ENCODE measurements around the gene KCNN1.

KCNN1 gene

DNA sequence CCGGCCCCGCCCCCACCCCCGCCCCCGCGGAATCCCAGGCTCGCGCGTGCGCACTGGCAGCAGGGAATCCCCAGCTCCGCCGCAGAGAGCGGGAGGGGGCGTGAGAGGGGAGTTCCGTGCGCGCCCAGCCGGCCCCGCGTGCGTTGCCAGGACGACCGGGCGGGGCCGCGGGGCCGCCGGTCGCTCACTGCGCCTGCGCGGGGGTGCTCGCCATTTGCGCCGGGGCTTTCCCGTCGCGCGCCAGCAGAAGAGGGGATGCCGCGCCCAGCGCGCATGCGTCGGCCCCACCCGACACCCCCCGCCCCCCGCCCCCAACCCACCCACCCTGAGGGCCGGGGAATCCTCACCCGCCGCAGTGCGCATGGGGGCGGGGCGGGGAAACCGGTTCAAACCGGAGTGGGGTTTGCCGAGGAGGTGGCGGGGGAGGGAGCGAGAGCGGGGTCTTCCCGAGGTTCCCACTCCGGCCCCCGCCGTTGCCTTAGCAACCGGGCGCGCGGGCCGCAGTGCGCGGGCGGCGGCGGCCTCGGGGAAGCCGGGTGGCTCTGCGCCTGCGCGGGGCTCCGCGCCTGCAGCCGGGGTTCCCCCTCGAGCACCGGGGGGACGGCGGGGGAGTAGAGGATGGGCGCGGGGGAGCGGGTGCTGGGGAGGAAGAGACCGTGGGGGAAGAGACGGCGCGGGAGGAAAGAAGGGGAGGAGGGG is 18.9 kb upstream of the KCNN1 start:
- peak; percentile 91 for DNase-seq (ENCODE audit: low spot score)

DNA sequence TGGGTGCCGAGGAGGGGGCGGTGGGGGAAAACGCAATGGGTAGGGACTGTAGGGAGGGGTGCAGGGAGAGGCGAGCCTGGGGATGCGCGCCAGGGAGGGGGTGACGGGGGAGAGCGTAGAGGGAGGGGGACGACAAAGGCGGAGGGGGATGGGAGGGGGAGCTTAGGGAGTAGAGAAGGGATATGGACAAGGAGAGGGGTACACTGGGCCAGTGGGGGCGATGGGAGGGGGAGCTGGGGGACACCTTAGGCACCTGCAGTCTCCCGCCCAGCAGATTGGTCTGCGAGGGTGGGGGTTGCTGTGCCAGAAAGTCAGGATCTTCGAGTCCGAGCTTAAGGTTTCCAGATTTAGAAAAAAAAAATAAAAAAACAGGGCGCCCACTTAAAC is 18.4 kb upstream of the KCNN1 start:
- DNase-seq (ENCODE audit: low spot score) = no peak

DNA sequence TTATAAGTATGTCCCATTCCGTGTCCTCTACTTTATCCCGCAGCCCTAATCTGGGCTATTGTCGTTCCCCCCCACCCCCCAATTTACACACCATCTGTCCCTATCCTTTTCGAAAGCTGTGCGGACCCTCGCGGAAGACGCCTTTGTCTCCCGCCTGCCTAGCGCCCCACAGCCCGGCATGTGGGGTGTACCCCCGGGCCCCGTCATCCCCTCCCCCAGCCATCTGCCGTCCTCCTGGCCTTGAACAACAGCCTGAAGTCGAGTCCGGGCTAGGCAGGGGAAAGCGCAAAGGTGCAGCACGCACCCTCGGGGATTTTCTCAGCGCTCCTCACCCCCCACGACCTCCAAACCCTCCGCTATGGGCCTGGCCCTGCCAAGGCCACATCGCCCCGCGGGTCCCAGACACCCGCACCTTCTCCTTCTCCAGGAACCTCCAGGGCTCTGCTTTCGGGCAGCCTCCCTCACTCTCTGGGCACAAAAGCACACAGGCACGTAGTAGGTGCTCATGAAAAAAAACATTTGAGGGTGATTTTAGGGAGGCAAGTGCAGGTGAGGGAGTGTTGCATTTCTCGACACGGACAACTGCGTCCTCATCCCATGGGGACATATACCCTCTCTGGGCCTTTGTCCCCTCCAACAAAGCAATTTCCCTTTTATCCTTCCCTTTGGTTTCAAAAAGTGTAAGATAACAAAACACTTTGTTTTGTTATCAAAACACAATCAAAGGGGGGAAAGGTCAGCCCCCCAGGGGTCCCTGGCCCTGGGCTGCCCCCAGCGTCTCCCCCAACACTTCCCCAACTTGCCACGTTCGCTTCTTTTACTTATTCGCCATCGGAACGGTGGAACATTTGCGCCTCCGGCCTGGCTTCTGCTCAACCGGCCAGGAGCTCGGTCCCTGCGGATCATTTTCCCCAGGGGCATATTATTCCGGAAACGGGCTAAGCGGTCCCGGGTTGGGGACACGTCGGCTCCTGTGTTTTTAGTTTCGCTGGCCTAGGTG is 17.7 kb upstream of the KCNN1 start:
- DNase-seq (ENCODE audit: low spot score) = no peak

DNA sequence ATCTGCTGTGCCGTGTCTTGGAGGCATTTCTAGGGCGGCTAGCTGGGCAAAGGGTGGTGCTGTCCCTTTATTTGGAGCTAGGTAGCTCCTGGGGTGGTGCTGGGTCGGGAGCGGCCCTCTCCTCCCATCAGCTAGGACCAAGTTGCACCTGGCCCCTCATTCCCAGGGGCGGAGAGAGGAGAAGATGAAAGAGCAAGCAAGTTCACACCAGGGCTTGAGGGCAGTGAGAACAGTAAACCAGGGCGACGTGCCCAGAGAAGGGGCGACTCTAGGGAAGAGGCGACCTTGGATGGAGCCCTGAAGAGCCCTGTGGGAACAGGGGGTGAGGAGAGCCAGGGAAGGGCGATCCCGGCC is 17.0 kb upstream of the KCNN1 start:
- no peak for DNase-seq (ENCODE audit: low spot score)

DNA sequence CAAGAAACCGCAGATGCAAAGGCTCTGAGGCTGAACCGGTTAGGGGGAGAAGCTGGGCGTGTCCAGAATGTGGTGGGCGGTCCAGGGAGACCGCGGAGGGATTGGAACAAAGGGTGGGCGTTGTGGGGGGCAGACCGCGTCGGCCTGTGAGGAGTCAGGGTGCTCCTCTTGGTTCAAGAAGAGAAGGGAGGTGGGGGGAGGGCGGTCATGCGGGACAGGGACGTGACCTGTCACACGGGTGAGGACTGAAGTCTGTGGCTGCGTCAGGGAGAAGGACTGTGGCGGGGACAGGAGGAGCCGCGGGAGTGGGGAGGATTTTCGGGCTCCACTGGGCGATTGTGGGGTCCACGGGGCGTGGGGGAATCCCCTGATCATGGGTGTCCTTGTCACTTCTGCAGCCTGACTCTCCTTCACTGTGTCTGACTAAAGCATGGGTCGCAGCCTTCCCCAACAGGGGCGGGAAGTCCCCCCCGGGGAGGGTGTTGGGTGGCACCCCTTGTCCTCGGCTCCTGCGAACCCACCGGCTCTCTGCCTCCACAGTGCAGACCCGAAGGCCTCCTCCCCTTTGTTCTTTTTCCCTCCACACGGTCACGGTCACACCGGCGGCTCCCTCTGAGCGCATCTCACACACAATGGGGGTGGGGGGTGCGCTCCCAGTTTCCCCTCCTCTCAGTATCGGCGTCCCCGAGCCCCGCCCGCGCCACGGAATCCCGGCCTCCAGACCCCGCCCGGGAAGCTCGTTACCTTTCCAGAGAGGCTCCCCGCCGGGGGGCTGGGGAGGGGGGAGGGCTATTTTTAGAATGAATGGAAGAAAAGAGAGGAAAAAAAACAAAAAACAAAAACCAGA is 16.4 kb upstream of the KCNN1 start:
- no peak for DNase-seq (ENCODE audit: low spot score)

DNA sequence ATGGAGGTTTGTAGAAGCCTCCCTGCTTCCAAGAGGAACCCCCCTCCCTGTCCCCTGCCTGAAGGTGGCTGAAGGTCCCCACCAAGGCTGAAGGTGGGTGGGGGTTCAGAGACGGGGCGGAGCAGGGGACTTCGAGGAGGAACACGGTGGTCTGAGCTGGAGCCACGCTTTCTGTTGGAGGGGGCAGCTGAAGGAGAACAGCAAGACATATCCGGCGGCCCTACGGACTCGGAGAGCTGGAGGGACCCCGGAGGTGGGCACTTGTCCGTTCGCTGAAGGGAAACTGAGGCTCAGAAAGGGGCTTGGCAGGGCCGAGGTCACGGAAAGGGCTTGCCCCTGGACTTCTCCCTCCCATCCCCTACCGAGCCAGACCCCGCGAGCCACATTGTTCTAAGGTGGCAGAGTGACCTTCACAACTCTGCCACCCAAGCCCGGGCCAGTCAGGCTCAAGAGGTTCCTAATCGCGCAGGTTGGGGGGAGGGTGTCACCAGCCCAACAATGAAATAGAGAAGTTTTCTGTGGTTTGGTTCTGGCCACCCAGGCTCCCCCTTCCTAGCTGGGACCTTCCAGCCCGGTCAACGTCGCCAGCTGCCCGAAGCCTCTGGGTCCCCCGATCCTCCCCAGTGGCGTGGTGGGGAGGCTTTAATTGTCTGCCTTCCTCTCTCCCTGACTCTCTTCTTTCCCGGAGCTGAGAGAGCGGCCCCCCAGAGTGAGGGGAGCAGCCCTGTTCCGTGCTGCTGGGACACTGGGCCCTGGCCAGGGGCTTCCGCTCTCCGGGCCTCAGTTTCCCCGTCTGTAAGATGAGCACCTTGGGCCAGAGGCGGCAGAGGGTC is 15.5 kb upstream of the KCNN1 start:
- DNase-seq (ENCODE audit: low spot score) = no peak

DNA sequence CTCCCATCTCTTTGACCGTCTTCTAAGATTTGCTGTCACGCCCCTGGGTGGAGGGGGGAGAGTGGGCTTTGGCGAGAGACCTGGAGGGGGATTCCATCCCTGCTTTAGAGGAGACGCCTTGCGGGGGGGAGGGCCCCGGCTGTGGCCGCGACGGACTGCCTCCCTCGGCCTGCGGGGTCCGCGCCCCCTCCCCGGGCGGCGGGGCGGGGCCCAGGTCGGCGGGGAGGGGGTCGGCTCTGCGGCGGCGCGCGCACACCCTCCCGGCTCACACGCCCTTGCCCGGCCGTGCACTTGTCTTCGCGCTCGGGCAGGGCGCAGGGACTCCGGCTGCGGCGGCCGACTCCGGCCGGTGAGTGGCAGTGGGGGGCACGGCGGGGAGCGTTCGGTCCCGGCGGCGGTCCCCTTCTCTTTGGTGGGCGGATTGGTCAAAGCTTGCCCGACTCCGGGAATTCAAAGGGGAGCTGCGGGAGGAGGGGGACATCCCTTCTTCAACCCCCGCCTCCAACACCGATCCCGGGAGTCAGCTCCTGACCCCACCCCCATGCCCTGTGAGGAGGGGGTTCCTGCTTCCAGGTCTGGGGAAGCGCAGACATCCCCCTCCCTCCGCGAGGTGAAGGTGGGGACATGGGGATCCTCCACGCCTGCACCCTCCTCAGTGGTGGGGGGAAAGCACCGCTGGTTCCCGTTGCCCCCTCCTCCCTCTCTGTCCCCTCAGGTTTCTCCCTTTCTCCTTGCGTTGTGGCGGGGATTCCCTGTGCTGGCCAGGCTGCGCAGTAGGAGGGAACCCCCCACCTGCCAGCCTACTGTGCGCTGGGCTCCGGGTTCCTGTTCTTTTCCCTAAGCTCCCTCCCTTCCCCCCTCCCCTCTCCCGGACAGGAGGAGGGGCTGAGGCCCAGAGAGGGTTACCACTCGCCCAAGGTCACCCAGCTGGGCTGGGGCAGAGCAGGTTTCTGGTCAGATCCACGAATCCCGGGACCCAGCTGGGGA is 14.6 kb upstream of the KCNN1 start:
- no peak for DNase-seq (ENCODE audit: low spot score)

DNA sequence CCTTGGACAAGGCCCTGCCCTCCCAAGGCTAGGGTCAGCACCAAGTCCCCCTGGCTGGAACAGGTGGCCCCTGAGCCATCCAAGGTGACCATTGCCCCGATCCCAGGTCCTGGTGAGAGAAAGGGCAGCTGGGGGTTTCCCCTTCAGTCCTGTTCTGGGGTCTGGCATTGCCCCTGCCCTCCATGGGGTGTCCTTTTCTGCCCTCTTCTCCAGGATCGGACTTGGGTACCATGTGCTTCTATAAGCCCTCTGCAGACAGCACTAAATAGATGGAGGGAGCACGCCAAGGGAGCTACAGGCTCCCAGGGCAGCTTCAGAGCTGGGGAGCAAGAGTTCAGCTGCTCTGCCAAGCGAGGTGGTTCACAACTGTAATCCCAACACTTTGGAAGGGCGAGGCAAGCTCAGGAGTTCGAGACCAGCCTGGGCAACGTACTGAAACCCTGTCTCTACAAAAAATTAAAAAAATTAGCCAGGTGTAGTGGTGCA is 13.5 kb upstream of the KCNN1 start:
- no peak for DNase-seq (ENCODE audit: low spot score)

DNA sequence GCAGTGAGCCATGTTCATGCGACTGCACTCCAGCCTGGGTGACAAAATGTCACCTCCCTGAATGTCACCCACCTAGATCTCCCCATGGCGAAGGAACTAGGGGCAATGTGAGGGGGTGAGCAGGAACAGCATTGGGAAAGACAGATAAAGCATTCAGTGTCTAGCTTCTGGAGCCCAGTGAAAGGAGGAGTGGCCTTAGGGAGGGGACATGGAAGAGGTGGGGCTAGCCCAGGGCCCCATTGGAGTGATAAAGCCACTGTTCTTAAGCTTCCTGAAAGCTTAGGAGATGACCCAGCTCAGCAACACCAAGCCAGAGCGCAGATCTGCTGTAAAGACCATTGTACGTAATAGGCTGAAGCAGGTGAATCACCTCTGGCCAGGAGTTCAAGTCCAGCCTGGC is 13.0 kb upstream of the KCNN1 start:
- peak; percentile 20 for DNase-seq (ENCODE audit: low spot score)

DNA sequence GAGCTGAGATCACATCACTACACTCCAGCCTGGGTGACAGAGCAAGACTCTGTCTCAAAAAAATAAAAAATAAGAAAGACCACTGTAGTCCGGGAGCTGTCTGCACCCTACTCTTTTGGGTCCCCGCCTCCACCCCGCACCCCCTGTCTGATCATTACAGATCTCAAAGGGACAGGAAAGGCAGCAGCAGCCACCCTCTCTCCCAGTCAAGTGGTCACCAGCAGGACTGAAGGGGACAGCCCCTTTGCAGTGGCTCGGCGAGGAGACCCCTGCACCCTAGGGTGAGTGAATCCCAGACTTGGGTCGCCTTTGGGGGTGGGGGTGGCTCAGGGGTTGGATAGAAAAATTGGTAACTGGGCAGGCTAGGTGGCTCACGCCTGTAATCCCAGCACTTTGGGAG is 12.5 kb upstream of the KCNN1 start:
- no peak for DNase-seq (ENCODE audit: low spot score)

DNA sequence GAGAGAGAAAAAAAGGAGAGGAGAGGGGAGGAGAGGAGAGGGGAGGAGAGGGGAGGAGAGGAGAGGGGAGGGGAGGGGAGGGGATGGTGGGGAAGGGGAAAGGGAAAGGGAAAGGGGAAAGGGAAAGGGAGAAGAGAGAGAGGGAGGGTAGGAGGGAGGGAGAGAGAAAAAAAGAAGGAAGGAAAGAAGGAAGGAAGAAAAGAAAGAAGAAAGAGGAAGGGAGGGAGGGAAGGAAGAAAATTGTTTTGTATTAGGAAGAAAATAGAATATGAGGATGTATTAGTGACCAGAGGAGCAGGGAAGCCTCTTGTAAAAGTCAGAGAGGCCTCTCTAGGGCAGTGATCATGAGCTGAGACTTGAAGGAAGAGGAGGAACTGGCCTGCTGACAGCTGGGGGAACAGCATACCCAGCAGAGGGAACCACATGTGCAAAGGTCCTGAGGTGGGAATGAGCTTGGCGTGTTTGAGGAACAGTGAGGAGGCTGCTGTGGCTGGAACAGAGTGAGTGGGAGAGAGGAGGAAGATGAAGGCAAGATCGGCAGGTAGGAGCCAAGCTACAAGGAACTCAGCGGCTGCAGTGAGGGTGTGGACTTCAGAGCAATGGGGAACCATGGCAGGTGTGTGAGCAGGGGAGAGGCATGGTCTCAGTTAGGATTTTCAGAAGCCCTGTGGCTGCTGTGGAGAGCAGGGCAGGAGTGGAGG is 9.6 kb upstream of the KCNN1 start:
- DNase-seq (ENCODE audit: low spot score) = no peak

DNA sequence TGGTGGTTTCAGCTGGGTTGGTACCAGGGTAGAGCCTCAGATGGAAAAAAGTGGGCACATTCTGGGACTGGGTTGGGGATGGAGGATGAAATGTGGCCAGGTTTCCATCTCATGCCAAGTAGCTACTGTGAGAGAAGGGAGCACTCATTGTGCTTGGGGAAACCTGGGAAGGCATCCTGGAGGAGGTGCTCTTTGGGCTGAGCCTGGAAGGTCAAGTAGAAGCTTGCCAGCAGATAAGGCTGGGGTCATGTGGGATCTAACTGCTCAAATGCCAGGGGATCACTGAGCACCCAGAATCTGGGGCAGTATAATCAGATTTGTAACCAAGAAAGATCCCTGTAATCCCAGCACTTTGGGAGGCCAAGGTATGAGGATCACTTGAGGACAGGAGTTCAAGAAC is 9.0 kb upstream of the KCNN1 start:
- no peak for DNase-seq (ENCODE audit: low spot score)

DNA sequence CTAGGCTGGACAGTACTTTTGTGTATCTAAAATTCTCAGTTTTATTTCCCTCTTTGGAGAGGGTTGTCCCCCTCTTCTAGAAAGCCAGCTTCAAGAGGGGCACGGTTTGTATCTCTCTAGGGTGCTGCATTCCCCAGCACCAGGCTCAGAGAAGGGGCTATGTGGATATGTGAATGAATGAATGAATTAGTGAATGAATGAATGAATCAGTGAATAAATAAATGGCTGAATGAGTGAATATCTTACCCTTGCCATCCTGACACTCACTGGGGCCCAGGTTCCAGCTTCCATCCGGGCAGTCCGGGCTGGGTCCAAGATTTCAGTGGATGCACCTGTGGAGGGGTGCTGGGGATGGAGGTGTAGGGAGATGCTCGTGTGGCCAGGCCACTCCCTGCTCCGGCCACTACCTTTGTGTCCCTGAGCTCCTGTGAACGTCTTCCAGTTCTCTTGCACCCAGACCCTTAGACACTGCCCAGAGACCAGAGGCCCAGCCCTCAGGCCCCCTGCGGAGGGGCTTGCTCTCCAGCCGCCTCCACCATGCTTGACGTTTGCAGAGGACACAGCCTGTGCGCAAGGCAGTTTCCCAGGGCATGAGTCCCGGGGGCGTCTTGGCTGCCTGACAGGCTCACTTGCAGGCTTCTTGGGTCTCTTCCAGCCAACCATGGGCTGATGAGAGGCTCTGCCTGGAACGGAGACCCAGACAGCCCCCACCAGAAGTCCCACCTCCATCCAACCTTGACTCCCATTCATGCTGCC is 2.8 kb upstream of the KCNN1 start:
- DNase-seq (ENCODE audit: low spot score) = no peak

DNA sequence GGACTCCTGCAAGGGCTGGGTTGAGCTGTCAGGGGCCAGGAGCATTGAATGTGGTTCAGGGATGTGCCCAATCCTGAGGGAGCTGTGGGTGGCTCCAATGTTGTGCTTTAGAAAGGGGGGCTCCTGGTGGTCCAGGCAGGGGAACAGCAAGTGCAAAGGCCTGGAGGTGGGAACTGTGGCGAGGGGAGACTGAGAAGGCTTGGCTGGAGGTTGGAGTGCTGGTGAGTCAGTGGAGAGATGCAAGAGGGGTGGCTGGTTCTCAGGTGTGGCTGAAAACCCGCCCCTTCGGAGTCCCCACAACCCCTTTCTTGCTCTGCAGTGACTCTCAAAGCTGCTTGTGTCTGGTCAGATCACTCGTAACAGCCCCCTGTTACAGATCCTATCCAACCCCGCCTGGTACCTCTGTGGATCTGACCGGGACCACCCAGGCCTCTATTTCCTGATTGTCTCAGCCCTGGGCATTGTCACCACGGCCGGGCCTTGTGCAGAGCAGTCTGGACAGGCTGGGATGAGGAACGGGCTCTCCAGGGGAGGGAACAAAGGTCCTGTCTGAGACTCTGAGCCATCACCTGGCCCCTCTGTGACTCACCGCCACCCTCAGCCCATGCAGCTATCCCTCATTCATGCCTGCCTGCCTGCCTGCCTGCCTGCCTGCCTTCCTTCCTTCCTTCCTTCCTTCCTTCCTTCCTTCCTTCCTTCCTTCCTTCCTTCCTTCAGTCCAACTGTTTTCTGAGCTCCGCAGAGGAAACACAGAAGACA is 1.4 kb upstream of the KCNN1 start:
- DNase-seq (ENCODE audit: low spot score) = no peak

DNA sequence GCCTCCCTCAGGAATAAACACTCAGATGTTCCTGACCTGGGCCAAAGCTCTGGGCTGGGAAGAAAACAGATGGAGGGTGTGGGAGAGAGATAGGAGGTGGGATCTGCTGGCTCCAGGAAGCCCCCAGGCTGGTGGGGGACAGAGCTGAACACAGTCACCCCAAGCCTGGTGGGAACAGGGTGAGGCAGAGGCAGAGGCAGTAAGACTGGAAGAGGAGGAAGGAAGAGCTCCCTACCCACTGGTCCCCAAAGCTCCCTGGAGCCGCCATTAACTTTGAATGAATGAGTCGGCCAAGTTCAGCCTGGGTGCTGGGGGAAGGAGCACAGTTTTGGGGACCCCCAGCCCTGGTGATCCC is 801 bp upstream of the KCNN1 start:
- no peak for DNase-seq (ENCODE audit: low spot score)

DNA sequence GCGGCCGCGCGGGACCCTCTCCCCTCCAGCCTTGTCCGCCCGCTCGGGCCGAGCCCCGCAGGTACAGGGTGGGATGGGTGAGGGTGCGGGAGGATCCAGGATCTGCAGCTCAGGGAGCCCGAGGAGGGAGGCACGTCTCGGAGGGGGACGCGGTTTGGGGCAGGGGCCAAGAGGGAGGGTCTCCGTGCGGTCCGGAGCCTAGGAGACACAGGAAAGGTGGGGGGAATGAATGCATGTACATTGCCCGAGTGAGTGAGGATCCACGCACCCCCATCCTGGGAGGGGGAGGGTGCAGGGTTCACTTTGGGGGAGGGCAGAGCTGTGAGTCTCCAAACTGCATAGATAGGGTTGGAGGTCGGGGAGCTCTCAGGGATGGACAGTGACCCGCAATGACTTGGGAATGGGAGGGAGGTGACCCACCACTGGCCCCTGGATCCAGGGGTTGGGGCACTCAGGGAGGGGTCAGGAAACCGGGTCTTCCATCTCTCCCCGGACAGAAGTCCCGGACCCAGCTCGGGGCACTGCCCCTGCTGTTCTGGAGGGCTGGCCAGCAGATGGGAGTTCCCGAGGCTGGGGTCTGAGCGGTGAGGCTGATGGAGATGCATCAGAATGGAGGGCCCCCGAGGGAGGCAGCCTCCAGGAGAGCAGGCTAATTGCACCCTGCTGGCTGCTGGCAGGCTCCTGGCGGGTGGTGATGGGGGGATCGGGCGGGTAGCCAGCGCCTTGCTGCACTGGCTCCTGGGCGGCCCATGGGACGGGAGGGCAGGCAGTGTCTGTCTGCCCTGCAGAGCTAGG is 547 bp downstream of the KCNN1 start:
- DNase-seq (ENCODE audit: low spot score) = no peak

DNA sequence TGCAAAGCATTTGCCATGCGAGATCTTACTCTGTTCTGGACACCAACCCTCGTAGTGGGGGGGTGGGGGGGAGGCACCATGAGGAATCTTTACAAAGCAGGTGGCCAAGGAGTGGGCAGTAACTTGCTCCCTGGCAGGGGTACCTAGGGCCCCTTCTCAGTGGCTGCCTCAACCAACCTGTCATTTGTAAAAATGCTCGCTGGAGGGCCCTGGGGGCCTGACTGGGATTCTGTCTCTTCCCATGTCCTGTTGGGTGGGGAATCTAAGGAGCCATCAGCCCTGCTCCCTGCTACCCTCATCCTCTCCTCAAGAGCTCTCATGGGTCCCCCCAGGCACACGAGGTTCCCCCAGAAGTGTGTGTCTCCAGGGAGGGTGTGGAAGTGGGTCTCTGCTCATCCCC is 1.5 kb downstream of the KCNN1 start:
- DNase-seq (ENCODE audit: low spot score) = no peak

All from hematopoietic multipotent progenitor cell treated with erythropoietin and hydrocortisone succinate and interleukin-3 and kit ligand, for 15 days (in vitro differentiated cells).